HepG2 (cell line): ENCODE measurements around the gene ZBTB20. TPM values are rescaled to one million over a fixed set of nuclear protein-coding genes. Genes with fewer than 3 reads are reported as not detected.

ENCODE experiments used
- CBX2 ChIP-seq, 2 experiments: fragments of 200-600 bp in 1 of 2; sonication (generic); formaldehyde crosslinking in 1 of 2; IDR thresholded peaks; 2 replicates each; pipeline versions ENCODE4 v1.7.0 to v1.8.1; 2018 to 2022; ENCODE audit warnings: low read depth in 2 of 2, low read length in 1 of 2, mild to moderate bottlenecking in 1 of 2, missing genetic modification reagents in 1 of 2
- HNRNPLL ChIP-seq: fragments of 200-400 bp; formaldehyde crosslinking; IDR thresholded peaks from 2 replicates; pipeline ENCODE4 v1.6.1; 2017; ENCODE audit warnings: mild to moderate bottlenecking, low read depth, low read length; ENCODE audit not compliant: poor library complexity, severe bottlenecking
- KDM5B ChIP-seq: sonication (generic); formaldehyde crosslinking; IDR thresholded peaks from 2 replicates; pipeline ENCODE4 v1.4.0; 2020; ENCODE audit warnings: missing genetic modification reagents, mild to moderate bottlenecking, borderline replicate concordance
- MEF2D ChIP-seq: sonication (generic); formaldehyde crosslinking; IDR thresholded peaks from 2 replicates; pipeline ENCODE4 v1.5.1; 2020; ENCODE audit warnings: mild to moderate bottlenecking, missing genetic modification reagents
- PHF8 ChIP-seq: sonication (generic); formaldehyde crosslinking; IDR thresholded peaks from 2 replicates; pipeline ENCODE4 v1.5.0; 2020; ENCODE audit warnings: missing genetic modification reagents
- ZC3H4 ChIP-seq: sonication (generic); formaldehyde crosslinking; IDR thresholded peaks from 2 replicates; pipeline ENCODE4 v1.4.0; 2020; ENCODE audit warnings: missing genetic modification reagents, borderline replicate concordance
- polyA plus RNA-seq, 8 experiments: library from polyadenylated mRNA; depleted of rRNA in 3 of 8; stranded (reverse) in 7 of 8; unstranded in 1 of 8; fragments of >200 nt; fragmentation: Illumina TruSeq in 4 of 8; extraction: Trizol in 4 of 8; gene quantifications; 2 replicates each; pipeline versions ENCODE4 v1.2.1 to v1.2.3, GENCODE V29; 2011 to 2016; ENCODE audit warnings: low read depth in 4 of 8, missing spikeins in 1 of 8, mixed read lengths in 1 of 8; ENCODE audit not compliant: insufficient read depth in 1 of 8
- total RNA-seq, 5 experiments: library from RNA; depleted of rRNA; stranded (reverse); fragments of >200 nt; fragmentation: Illumina TruSeq; extraction: Trizol; gene quantifications; 2 replicates each; pipeline ENCODE4 v1.2.3, GENCODE V29; 2016; ENCODE audit warnings: low read depth in 1 of 5
- TF ChIP-seq, protein P1 (sequence below): sonication (generic); formaldehyde crosslinking; IDR thresholded peaks from 2 replicates; pipeline ENCODE4 v1.4.0; 2020; ENCODE audit warnings: mild to moderate bottlenecking, missing genetic modification reagents

The ZBTB20 gene
- total and polyA plus RNA-seq, 2 of the 13 experiments (the other 11 are each of a cell fraction or from before 2014, with no cell fraction given) = 1.9 to 8.8 TPM

- TF ChIP-seq CBX2 (IDR thresholded peaks at IDR 0.05; ENCODE audit: low read depth, low read length) = no peak
- TF ChIP-seq CBX2 (CRISPR knock-in tag; IDR thresholded peaks at IDR 0.05; ENCODE audit: low read depth) = no peak
- TF ChIP-seq MEF2D = no peak
- no peak for TF ChIP-seq HNRNPLL
- TF ChIP-seq, protein P1, sequence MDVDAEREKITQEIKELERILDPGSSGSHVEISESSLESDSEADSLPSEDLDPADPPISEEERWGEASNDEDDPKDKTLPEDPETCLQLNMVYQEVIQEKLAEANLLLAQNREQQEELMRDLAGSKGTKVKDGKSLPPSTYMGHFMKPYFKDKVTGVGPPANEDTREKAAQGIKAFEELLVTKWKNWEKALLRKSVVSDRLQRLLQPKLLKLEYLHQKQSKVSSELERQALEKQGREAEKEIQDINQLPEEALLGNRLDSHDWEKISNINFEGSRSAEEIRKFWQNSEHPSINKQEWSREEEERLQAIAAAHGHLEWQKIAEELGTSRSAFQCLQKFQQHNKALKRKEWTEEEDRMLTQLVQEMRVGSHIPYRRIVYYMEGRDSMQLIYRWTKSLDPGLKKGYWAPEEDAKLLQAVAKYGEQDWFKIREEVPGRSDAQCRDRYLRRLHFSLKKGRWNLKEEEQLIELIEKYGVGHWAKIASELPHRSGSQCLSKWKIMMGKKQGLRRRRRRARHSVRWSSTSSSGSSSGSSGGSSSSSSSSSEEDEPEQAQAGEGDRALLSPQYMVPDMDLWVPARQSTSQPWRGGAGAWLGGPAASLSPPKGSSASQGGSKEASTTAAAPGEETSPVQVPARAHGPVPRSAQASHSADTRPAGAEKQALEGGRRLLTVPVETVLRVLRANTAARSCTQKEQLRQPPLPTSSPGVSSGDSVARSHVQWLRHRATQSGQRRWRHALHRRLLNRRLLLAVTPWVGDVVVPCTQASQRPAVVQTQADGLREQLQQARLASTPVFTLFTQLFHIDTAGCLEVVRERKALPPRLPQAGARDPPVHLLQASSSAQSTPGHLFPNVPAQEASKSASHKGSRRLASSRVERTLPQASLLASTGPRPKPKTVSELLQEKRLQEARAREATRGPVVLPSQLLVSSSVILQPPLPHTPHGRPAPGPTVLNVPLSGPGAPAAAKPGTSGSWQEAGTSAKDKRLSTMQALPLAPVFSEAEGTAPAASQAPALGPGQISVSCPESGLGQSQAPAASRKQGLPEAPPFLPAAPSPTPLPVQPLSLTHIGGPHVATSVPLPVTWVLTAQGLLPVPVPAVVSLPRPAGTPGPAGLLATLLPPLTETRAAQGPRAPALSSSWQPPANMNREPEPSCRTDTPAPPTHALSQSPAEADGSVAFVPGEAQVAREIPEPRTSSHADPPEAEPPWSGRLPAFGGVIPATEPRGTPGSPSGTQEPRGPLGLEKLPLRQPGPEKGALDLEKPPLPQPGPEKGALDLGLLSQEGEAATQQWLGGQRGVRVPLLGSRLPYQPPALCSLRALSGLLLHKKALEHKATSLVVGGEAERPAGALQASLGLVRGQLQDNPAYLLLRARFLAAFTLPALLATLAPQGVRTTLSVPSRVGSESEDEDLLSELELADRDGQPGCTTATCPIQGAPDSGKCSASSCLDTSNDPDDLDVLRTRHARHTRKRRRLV = no peak
- no peak for TF ChIP-seq PHF8 (CRISPR knock-in tag)
- TF ChIP-seq ZC3H4 (CRISPR knock-in tag) = no peak
- no peak for TF ChIP-seq KDM5B (CRISPR knock-in tag)
Observed at GRCh38 chr3:114718898-114719210, 428.2 kb downstream of the ZBTB20 start (continued).
